Fibroblast of lung (primary cell): ENCODE data around the gene TLR1. TPM values are rescaled to one million over a fixed set of nuclear protein-coding genes. Genes with fewer than 3 reads are reported as not detected.

Source experiments
- DNase-seq, 2 donors: peaks; one replicate each; pipeline versions ENCODE4 v3.0.0 to v3.0.0-alpha.2; 2010; ENCODE audit warnings: low read depth in 2 of 2
- H2AFZ ChIP-seq: 2 replicates; pipeline ENCODE4 v1.5.1; 2012; ENCODE audit warnings: low read length, control low read depth, inconsistent platforms
- H3K27ac ChIP-seq: 2 replicates; pipeline ENCODE4 v1.5.1; 2011; ENCODE audit warnings: low read length, control low read depth; ENCODE audit not compliant: insufficient read depth
- H3K27me3 ChIP-seq: 2 replicates; pipeline ENCODE4 v1.5.1; 2011; ENCODE audit warnings: mild to moderate bottlenecking, low read length; ENCODE audit not compliant: control insufficient read depth, insufficient read depth
- H3K36me3 ChIP-seq: 2 replicates; pipeline ENCODE4 v1.5.1; 2011; ENCODE audit warnings: low read length; ENCODE audit not compliant: control insufficient read depth, insufficient read depth
- H3K4me1 ChIP-seq: 2 replicates; pipeline ENCODE4 v1.5.1; 2011; ENCODE audit warnings: low read length; ENCODE audit not compliant: control insufficient read depth, insufficient read depth; ENCODE audit errors: extremely low read depth
- H3K4me2 ChIP-seq: 2 replicates; pipeline ENCODE4 v1.5.1; 2011; ENCODE audit warnings: low read length, control low read depth; ENCODE audit not compliant: insufficient read depth; ENCODE audit errors: extremely low read depth
- H3K4me3 ChIP-seq, 4 experiments: fragments of 200-600 bp in 1 of 4; sonication (generic) in 1 of 4; replicated peaks in 1 of 4; 2 replicates each; pipeline ENCODE4 v1.5.1; 2011 to 2016; ENCODE audit warnings: low read length in 4 of 4, low read depth in 3 of 4, mild to moderate bottlenecking in 3 of 4, control low read depth in 2 of 4, inconsistent platforms in 1 of 4, mixed read lengths in 1 of 4; ENCODE audit not compliant: insufficient read depth in 1 of 4; ENCODE audit errors: control extremely low read depth in 1 of 4
- H3K79me2 ChIP-seq: 2 replicates; pipeline ENCODE4 v1.5.1; 2012; ENCODE audit warnings: mild to moderate bottlenecking, low read length, inconsistent platforms; ENCODE audit not compliant: control insufficient read depth, insufficient read depth
- H3K9ac ChIP-seq: 2 replicates; pipeline ENCODE4 v1.5.1; 2011; ENCODE audit warnings: mild to moderate bottlenecking, low read length, control low read depth; ENCODE audit not compliant: insufficient read depth
- H3K9me3 ChIP-seq: 2 replicates; pipeline ENCODE4 v1.5.1; 2012; ENCODE audit warnings: low read depth, low read length; ENCODE audit not compliant: control insufficient read depth, insufficient read depth
- H4K20me1 ChIP-seq: 2 replicates; pipeline ENCODE4 v1.5.1; 2011; ENCODE audit warnings: low read length; ENCODE audit not compliant: control insufficient read depth, insufficient read depth; ENCODE audit errors: extremely low read depth
- CTCF ChIP-seq, 2 donors: IDR thresholded peaks in 1 of 2; conservative IDR thresholded peaks in 1 of 2; 1 replicate in 1 of 2; 2 replicates in 1 of 2; pipeline ENCODE4 v1.5.1; 2011 to 2012; ENCODE audit warnings: low read length in 2 of 2, control low read depth in 1 of 2, inconsistent platforms in 1 of 2, low read depth in 1 of 2, mild to moderate bottlenecking in 1 of 2
- EZH2 ChIP-seq: IDR thresholded peaks from 2 replicates; pipeline ENCODE4 v1.5.1; 2012; ENCODE audit warnings: low read length, control low read depth, mild to moderate bottlenecking; ENCODE audit errors: missing control alignments
- polyA plus RNA-seq, 2 donors: library from polyadenylated mRNA; depleted of rRNA in 1 of 2; stranded (reverse) in 1 of 2; unstranded in 1 of 2; fragments of >200 nt; gene quantifications; 2 replicates each; pipeline ENCODE4 v1.2.1, GENCODE V29; 2011 to 2012; ENCODE audit warnings: missing spikeins in 1 of 2
- total RNA-seq: library from RNA; depleted of rRNA; stranded (reverse); fragments of >200 nt; gene quantifications from 2 replicates; pipeline ENCODE4 v1.2.1, GENCODE V29; 2014

Gene TLR1
- total and polyA plus RNA-seq, 2 donors (not counting 1 experiment from before 2014, with no cell fraction given), result 0.77 to 1.7 TPM

GRCh38 chr4:38752941-38753806, 51.4 kb downstream of the TLR1 start:
- peaks cover 19% of the 10 kb centered on the region for H3K4me1 ChIP-seq
- H3K9ac ChIP-seq, result no peak overlapping the region
- TF ChIP-seq CTCF (conservative IDR thresholded peaks at IDR 0.05 in 1 of 2, IDR thresholded peaks at IDR 0.05 in 1 of 2; ENCODE audit: low read depth in 1 of 2, low read length in 2 of 2) (no peak), EZH2 (no peak)
- no peaks in the 10 kb centered on the region for H4K20me1 ChIP-seq
- H3K36me3 ChIP-seq, result no peaks in the 10 kb centered on the region
- peak overlapping the region in 2 of 4 experiments; percentile 13 to 25 for H3K4me3 ChIP-seq
- H3K4me2 ChIP-seq, result peak overlapping the region; percentile 85
- H3K27me3 ChIP-seq, result no peaks in the 10 kb centered on the region
- H3K9me3 ChIP-seq, result no peaks in the 10 kb centered on the region
- peak; percentile 99 to 100 for DNase-seq
- H2AFZ ChIP-seq, result peak overlapping the region; percentile 93
- H3K79me2 ChIP-seq, result no peaks in the 10 kb centered on the region
- H3K27ac ChIP-seq, result peak overlapping the region; percentile 73

- DNase-seq, result peak; percentile 47 to 63
- no peaks in the 10 kb centered on the region for H3K36me3 ChIP-seq
- H3K27me3 ChIP-seq, result no peaks in the 10 kb centered on the region
- H3K9ac ChIP-seq, result no peak overlapping the region
- no peaks in the 10 kb centered on the region for H3K79me2 ChIP-seq
- peak overlapping the region; percentile 56 for H3K27ac ChIP-seq
- peak overlapping the region in 1 of 4 experiments; percentile 17 for H3K4me3 ChIP-seq
- H3K4me1 ChIP-seq, result peaks cover 19% of the 10 kb centered on the region
- TF ChIP-seq EZH2 (no peak), CTCF (conservative IDR thresholded peaks at IDR 0.05 in 1 of 2, IDR thresholded peaks at IDR 0.05 in 1 of 2; ENCODE audit: low read depth in 1 of 2, low read length in 2 of 2) (no peak)
- peak overlapping the region; percentile 24 for H2AFZ ChIP-seq
- H3K4me2 ChIP-seq, result peak overlapping the region; percentile 85
- H3K9me3 ChIP-seq, result no peaks in the 10 kb centered on the region
- H4K20me1 ChIP-seq, result no peaks in the 10 kb centered on the region
These were observed 52.1 kb downstream of the TLR1 start for GRCh38 chr4:38752372-38752940.

- DNase-seq, result no peak
- no peaks in the 10 kb centered on the region for H3K9me3 ChIP-seq
- no peak overlapping the region for H2AFZ ChIP-seq
- no peaks in the 10 kb centered on the region for H3K79me2 ChIP-seq
- no peak overlapping the region for H3K27ac ChIP-seq
- no peaks in the 10 kb centered on the region for H3K27me3 ChIP-seq
- H3K36me3 ChIP-seq, result no peaks in the 10 kb centered on the region
- TF ChIP-seq CTCF (conservative IDR thresholded peaks at IDR 0.05 in 1 of 2, IDR thresholded peaks at IDR 0.05 in 1 of 2; ENCODE audit: low read depth in 1 of 2, low read length in 2 of 2) (no peak), EZH2 (no peak)
- peaks cover 19% of the 10 kb centered on the region for H3K4me1 ChIP-seq
- no peak overlapping the region for H3K4me2 ChIP-seq
- no peak overlapping the region for H3K9ac ChIP-seq
- no peaks in the 10 kb centered on the region for H4K20me1 ChIP-seq
- no peak overlapping the region for H3K4me3 ChIP-seq
These were observed 53.1 kb downstream of the TLR1 start for GRCh38 chr4:38751341-38752010.
